ENCODE measurements around the gene SLC4A3.

Gene SLC4A3

DNA sequence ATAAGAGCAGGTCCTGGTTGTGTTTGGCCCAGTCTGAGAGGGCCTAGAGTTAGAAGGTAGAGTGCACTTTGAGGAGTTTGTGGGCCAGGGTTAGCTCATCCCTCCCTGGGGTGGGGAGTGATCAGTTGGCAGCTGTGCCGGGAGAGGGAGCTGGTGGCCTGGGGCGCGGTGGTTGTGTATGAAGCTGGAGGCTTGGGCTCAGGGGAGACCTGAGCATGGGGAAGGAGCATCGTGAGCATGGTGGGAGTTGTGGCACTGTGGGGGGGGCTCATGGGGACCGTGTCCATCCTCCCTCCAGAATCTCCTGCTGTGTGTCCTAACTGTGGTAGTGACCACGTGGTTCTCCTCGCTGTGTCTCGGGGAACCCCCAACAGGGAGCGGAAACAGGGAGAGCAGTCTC lies 16.1 kb upstream of the SLC4A3 start:
- Histone ChIP-seq H3K4me3 (ENCODE audit: low read depth, low read length) (no peak overlapping the region), H3K4me1 (ENCODE audit: control insufficient read depth, insufficient read depth, low read length) (no peaks in the 10 kb centered on the region), H3K27ac (ENCODE audit: extremely low read depth, low read depth, low read length) (no peak overlapping the region), H3K9me3 (ENCODE audit: control insufficient read depth, insufficient read depth, low read depth, low read length) (no peaks in the 10 kb centered on the region), H3K36me3 (ENCODE audit: control insufficient read depth in 2 of 2, insufficient read depth in 1 of 2, low read length in 2 of 2) (peaks cover 4 to 72% of the 10 kb centered on the region in 2 experiments; a peak in 2 of 3 replicates)
- no peak for TF ChIP-seq ZNF121 (tag by site-specific recombination; IDR thresholded peaks at IDR 0.05)
- POLR2A ChIA-PET: interaction anchor here (0.6 kb wide), 1 partner anchor 16 kb away, joined by 3 read pairs; the partner anchor contains the start of gene SLC4A3
- CTCF ChIA-PET: no interaction called here

DNA sequence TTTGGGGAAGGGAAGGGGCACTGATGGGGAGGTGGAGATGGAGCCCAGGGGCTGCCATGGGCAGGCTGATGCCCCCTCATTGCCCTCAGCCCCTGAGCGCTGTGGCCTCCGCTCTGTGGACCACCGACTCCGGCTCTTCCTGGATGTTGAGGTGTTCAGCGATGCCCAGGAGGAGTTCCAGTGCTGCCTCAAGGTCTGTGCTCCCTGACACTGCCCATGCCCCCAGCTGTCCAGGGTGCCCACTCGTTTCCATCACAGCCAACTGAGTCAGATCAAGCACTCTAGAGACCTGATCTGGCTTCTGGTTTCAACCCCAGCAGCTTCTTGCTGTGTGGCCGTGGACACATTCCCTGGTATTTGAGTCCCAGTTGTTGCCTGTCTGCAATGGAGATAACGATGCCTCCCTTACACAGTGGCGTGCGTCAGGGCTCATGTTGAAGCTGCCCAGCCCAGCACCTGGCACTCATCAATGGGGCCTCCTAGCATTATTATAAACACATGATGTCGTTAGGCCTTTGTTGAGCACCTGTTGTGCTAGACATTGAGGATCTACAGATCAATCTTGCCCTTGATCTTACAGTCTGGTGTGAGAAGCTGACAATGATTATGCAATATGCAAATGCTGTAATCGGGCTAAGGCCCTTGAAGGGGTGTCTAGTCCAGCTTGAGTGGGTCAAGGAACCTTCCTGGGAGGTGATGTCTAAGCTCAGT lies 15.4 kb upstream of the SLC4A3 start:
- Histone ChIP-seq H3K27ac (ENCODE audit: extremely low read depth, low read depth, low read length) (no peak overlapping the region), H3K4me3 (ENCODE audit: low read depth, low read length) (no peak overlapping the region), H3K9me3 (ENCODE audit: control insufficient read depth, insufficient read depth, low read depth, low read length) (no peaks in the 10 kb centered on the region), H3K4me1 (ENCODE audit: control insufficient read depth, insufficient read depth, low read length) (no peaks in the 10 kb centered on the region), H3K36me3 (ENCODE audit: control insufficient read depth in 2 of 2, insufficient read depth in 1 of 2, low read length in 2 of 2) (peaks cover 1 to 69% of the 10 kb centered on the region in 2 experiments; a peak in 2 of 3 replicates)
- ChIA-PET CTCF (interaction anchor here (0.5 to 1.3 kb wide), 3 partner anchors 31 to 602 kb away, joined by 3 to 4 read pairs (median 3); no protein-coding TSS in a partner anchor), POLR2A (interaction anchor here (1.1 kb wide), 1 partner anchor 41 kb away, joined by 5 read pairs; the partner anchor contains the start of gene OBSL1)
- TF ChIP-seq SCRT2 (tag by site-specific recombination; IDR thresholded peaks at IDR 0.05) (peak; percentile 46; the same call in 1 of the 2 replicates), ZNF76 (tag by site-specific recombination; IDR thresholded peaks at IDR 0.05; ENCODE audit: borderline replicate concordance, low read depth) (no peak), ZNF521 (tag by site-specific recombination; IDR thresholded peaks at IDR 0.05) (no peak)

DNA sequence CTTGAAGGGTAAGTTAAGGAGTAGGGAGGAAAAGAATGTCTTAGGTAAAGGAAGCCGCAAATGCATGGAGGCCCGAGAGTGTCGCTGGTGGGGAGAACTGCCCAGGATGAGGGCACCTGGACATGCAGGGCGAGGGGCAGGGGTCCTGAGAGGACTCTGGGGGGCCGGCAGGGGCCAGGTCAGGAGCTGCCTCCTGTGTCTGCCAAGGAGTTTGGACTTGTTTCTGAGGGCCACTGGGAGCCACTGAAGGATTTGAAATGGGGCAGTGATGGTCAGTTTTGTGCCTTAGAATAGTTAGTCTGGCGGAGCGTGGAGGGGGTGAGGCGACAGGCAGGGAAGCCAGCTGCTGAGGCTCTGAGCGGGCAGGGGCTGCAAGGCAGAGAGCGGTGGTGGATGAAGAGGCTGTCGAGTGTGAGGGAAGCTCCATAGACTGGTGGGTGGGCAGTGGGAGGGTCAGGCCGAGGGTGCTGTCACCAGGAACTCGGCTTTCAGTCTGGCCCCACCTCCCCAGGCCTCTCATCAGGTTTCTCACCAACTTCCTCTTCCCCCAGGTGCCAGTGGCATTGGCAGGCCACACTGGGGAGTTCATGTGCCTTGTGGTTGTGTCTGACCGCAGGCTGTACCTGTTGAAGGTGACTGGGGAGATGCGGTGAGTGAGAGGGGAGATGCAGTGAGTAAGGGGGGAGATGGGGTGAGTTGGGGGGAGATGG lies 14.7 kb upstream of the SLC4A3 start:
- peaks cover 0 to 67% of the 10 kb centered on the region in 2 experiments; a peak in 2 of 3 replicates for H3K36me3 ChIP-seq (ENCODE audit: control insufficient read depth in 2 of 2, insufficient read depth in 1 of 2, low read length in 2 of 2)
- no peaks in the 10 kb centered on the region for H3K4me1 ChIP-seq (ENCODE audit: control insufficient read depth, insufficient read depth, low read length)
- CTCF ChIA-PET: interaction anchor here (0.5 to 1.3 kb wide), 3 partner anchors 30 to 603 kb away, joined by 3 to 4 read pairs (median 3); no protein-coding TSS in a partner anchor
- POLR2A ChIA-PET: interaction anchor here (1.1 kb wide), 1 partner anchor 42 kb away, joined by 5 read pairs; the partner anchor contains the start of gene OBSL1
- no peaks in the 10 kb centered on the region for H3K9me3 ChIP-seq (ENCODE audit: control insufficient read depth, insufficient read depth, low read depth, low read length)
- H3K27ac ChIP-seq (ENCODE audit: extremely low read depth, low read depth, low read length): no peak overlapping the region
- TF ChIP-seq SCRT1 (tag by site-specific recombination; IDR thresholded peaks at IDR 0.05; ENCODE audit: borderline replicate concordance) (no peak), KLF8 (tag by site-specific recombination; IDR thresholded peaks at IDR 0.05) (no peak), ZNF426 (tag by site-specific recombination; IDR thresholded peaks at IDR 0.05) (no peak), SP3 (tag by site-specific recombination; IDR thresholded peaks at IDR 0.05) (no peak), ZNF112 (tag by site-specific recombination; IDR thresholded peaks at IDR 0.05) (no peak), SCRT2 (tag by site-specific recombination; IDR thresholded peaks at IDR 0.05) (no peak), ZFP41 (tag by site-specific recombination; IDR thresholded peaks at IDR 0.05; ENCODE audit: borderline replicate concordance) (no peak), ZNF548 (tag by site-specific recombination; IDR thresholded peaks at IDR 0.05) (no peak), KLF9 (tag by site-specific recombination; IDR thresholded peaks at IDR 0.05; ENCODE audit: low read depth) (no peak), ZNF560 (tag by site-specific recombination; IDR thresholded peaks at IDR 0.05; ENCODE audit: borderline replicate concordance) (no peak), BCL11B (tag by site-specific recombination; IDR thresholded peaks at IDR 0.05; ENCODE audit: low read depth) (no peak)
- TF ChIP-seq, protein P1, sequence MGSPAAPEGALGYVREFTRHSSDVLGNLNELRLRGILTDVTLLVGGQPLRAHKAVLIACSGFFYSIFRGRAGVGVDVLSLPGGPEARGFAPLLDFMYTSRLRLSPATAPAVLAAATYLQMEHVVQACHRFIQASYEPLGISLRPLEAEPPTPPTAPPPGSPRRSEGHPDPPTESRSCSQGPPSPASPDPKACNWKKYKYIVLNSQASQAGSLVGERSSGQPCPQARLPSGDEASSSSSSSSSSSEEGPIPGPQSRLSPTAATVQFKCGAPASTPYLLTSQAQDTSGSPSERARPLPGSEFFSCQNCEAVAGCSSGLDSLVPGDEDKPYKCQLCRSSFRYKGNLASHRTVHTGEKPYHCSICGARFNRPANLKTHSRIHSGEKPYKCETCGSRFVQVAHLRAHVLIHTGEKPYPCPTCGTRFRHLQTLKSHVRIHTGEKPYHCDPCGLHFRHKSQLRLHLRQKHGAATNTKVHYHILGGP (tag by site-specific recombination; IDR thresholded peaks at IDR 0.05): no peak
- TF ChIP-seq, protein P2, sequence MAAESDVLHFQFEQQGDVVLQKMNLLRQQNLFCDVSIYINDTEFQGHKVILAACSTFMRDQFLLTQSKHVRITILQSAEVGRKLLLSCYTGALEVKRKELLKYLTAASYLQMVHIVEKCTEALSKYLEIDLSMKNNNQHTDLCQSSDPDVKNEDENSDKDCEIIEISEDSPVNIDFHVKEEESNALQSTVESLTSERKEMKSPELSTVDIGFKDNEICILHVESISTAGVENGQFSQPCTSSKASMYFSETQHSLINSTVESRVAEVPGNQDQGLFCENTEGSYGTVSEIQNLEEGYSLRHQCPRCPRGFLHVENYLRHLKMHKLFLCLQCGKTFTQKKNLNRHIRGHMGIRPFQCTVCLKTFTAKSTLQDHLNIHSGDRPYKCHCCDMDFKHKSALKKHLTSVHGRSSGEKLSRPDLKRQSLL (tag by site-specific recombination; IDR thresholded peaks at IDR 0.05): no peak
- no peak overlapping the region for H3K4me3 ChIP-seq (ENCODE audit: low read depth, low read length)

Measured in HEK293 (cell line).